ENCODE results near the gene KMT2B.

Gene KMT2B

GRCh38 chr19:35740108-35740422 lies 22.3 kb downstream of the KMT2B start:
- H3K9me3 ChIP-seq (ENCODE audit: control insufficient read depth, low read length) = no peaks in the 10 kb centered on the region
- no peaks in the 10 kb centered on the region for H3K27me3 ChIP-seq (ENCODE audit: control insufficient read depth, insufficient read depth, low read length)
- peak overlapping the region; percentile 89 for H2AFZ ChIP-seq
- no peak overlapping the region for H3K9ac ChIP-seq
- H3K27ac ChIP-seq = peak overlapping the region; percentile 70
- H3K4me2 ChIP-seq (ENCODE audit: low read length) = peak overlapping the region; percentile 81
- peak overlapping the region; percentile 70 for H3K4me3 ChIP-seq (ENCODE audit: low read depth, low read length)
- no peaks in the 10 kb centered on the region for H3K79me2 ChIP-seq
- peaks cover 8% of the 10 kb centered on the region for H3K4me1 ChIP-seq
- H3K36me3 ChIP-seq (ENCODE audit: control insufficient read depth, insufficient read depth, low read length) = no peaks in the 10 kb centered on the region
- TF ChIP-seq CTCF (IDR thresholded peaks at IDR 0.05) = no peak

GRCh38 chr19:35740423-35741202 lies 22.8 kb downstream of the KMT2B start:
- no peaks in the 10 kb centered on the region for H3K9me3 ChIP-seq (ENCODE audit: control insufficient read depth, low read length)
- H3K27me3 ChIP-seq (ENCODE audit: control insufficient read depth, insufficient read depth, low read length) = no peaks in the 10 kb centered on the region
- peak overlapping the region; percentile 89 for H2AFZ ChIP-seq
- H3K4me3 ChIP-seq (ENCODE audit: low read depth, low read length) = peak overlapping the region; percentile 70
- TF ChIP-seq CTCF (IDR thresholded peaks at IDR 0.05) = peak; percentile 5
- no peak overlapping the region for H3K9ac ChIP-seq
- peaks cover 8% of the 10 kb centered on the region for H3K4me1 ChIP-seq
- peak overlapping the region; percentile 72 for H3K27ac ChIP-seq
- peak overlapping the region; percentile 96 for H3K4me2 ChIP-seq (ENCODE audit: low read length)
- H3K36me3 ChIP-seq (ENCODE audit: control insufficient read depth, insufficient read depth, low read length) = no peaks in the 10 kb centered on the region
- no peaks in the 10 kb centered on the region for H3K79me2 ChIP-seq

- H3K4me1 ChIP-seq = peaks cover 8% of the 10 kb centered on the region
- no peaks in the 10 kb centered on the region for H3K27me3 ChIP-seq (ENCODE audit: control insufficient read depth, insufficient read depth, low read length)
- H3K79me2 ChIP-seq = no peaks in the 10 kb centered on the region
- peak overlapping the region; percentile 62 for H3K4me3 ChIP-seq (ENCODE audit: low read depth, low read length)
- no peak for TF ChIP-seq CTCF (IDR thresholded peaks at IDR 0.05)
- H3K4me2 ChIP-seq (ENCODE audit: low read length) = peak overlapping the region; percentile 96
- H3K9ac ChIP-seq = no peak overlapping the region
- H2AFZ ChIP-seq = peak overlapping the region; percentile 89
- no peaks in the 10 kb centered on the region for H3K9me3 ChIP-seq (ENCODE audit: control insufficient read depth, low read length)
- H3K36me3 ChIP-seq (ENCODE audit: control insufficient read depth, insufficient read depth, low read length) = no peaks in the 10 kb centered on the region
- peak overlapping the region; percentile 72 for H3K27ac ChIP-seq
Observed at GRCh38 chr19:35741203-35741515, 23.4 kb downstream of the KMT2B start.

GRCh38 chr19:35742121-35742724 lies 24.4 kb downstream of the KMT2B start, which contains the start of gene IGFLR1:
IGFLR1 (minus strand) TSS chr19:35742452; CDS start chr19:35741180, 1,272 bp downstream.
- H3K9me3 ChIP-seq (ENCODE audit: control insufficient read depth, low read length) = no peaks in the 10 kb centered on the region
- peaks cover 8% of the 10 kb centered on the region for H3K4me1 ChIP-seq
- H3K79me2 ChIP-seq = no peaks in the 10 kb centered on the region
- TF ChIP-seq CTCF (IDR thresholded peaks at IDR 0.05) = no peak
- no peak within 1 kb of the TSS for H3K4me3 ChIP-seq (ENCODE audit: low read depth, low read length)
- H2AFZ ChIP-seq = no peak within 1 kb of the TSS
- no peaks in the 10 kb centered on the region for H3K36me3 ChIP-seq (ENCODE audit: control insufficient read depth, insufficient read depth, low read length)
- H3K9ac ChIP-seq = no peak within 1 kb of the TSS
- H3K27me3 ChIP-seq (ENCODE audit: control insufficient read depth, insufficient read depth, low read length) = no peaks in the 10 kb centered on the region
- H3K4me2 ChIP-seq (ENCODE audit: low read length) = no peak within 1 kb of the TSS
- H3K27ac ChIP-seq = no peak within 1 kb of the TSS

Data from parathyroid adenoma (tissue), 2 donors.